Activated naive CD4-positive, alpha-beta T cell treated with anti-CD3 and anti-CD28 coated beads, Interleukin-2, amount 10 ng/mL, durations not matched to agents 5 hours and 36 hours (primary cell): Measurements from ENCODE around the gene FAT3. TPM values are rescaled to one million over a fixed set of nuclear protein-coding genes. Genes with fewer than 3 reads are reported as not detected.

ENCODE experiments used
- total RNA-seq, 2 experiments: library from RNA; stranded (reverse); gene quantifications; one replicate each; pipeline ENCODE4 v1.2.3, GENCODE V29; 2021

Gene FAT3
- total RNA-seq: not detected

DNA sequence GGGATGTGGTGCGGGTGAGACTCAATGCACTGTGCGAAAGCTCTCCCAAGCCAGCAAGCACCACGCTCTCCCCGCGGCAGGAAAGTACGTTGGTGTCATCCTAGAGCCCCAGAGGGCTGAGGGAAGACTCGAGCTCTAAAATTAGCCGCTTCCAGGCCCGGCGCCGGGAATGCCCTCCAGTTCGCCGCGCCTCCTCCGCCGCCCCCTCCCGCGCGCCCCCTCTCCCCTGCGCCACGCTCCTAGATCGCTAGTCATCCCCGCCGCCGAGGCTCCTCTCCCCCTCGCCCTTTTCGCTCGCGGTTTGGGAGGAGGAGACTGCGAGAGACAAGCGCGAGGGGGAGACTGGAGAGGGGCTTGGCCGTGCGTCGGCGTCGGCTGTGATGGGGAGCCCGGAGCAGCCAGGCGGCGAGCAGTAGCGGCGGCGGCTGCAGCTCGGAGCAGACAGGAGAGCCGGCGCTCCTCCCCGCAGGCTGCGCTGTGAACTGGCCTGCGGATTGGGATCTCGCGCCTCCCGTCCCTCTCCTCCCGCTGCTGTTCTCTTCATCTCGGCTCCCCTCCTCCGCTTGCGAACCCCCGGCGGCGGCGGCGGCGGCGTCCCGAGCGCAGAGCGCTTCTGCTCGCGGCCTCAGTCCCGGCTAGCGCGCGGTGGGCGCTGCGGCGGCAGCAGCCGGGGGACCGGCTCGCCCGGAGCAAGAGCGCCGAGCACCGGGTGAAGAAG is at the start of gene FAT3:
FAT3 (plus strand) TSS at position 412 of the 718 bp plus-strand sequence. CDS start 127,295 bp downstream, outside the sequence.

